Germinal center (tissue), 1 donor: ENCODE data around the gene LRRC27.

Source experiments
- DNase-seq: peaks from one replicate; pipeline ENCODE4 v3.0.0; 2012; ENCODE audit warnings: mixed read lengths, low spot score

The LRRC27 gene

GRCh38 chr10:132390921-132391675 is 59.1 kb downstream of the LRRC27 start:
- DNase-seq = no peak

GRCh38 chr10:132391676-132392020 is 59.7 kb downstream of the LRRC27 start:
- DNase-seq = no peak

GRCh38 chr10:132392184-132392800 is 60.3 kb downstream of the LRRC27 start:
- DNase-seq = no peak

GRCh38 chr10:132392811-132393694 is 61.1 kb downstream of the LRRC27 start:
- no peak for DNase-seq

- no peak for DNase-seq
Observed at GRCh38 chr10:132393695-132394181, 61.7 kb downstream of the LRRC27 start.

GRCh38 chr10:132394201-132394811 is 62.3 kb downstream of the LRRC27 start:
- DNase-seq = no peak

- no peak for DNase-seq
Observed at GRCh38 chr10:132394936-132395703, 63.1 kb downstream of the LRRC27 start.

- DNase-seq = no peak
Observed at GRCh38 chr10:132395704-132396493, 63.9 kb downstream of the LRRC27 start.

GRCh38 chr10:132396494-132397035 is 64.6 kb downstream of the LRRC27 start:
- DNase-seq = peak; percentile 67

- no peak for DNase-seq
Observed at GRCh38 chr10:132397036-132397541, 65.1 kb downstream of the LRRC27 start, which contains the start of gene PWWP2B. TSS of gene PWWP2B (plus strand) at chr10:132397200. CDS start at chr10:132397227, 27 bp downstream.

- no peak for DNase-seq
Observed at GRCh38 chr10:132397671-132398565, 65.9 kb downstream of the LRRC27 start.

- no peak for DNase-seq
Observed at GRCh38 chr10:132398566-132398991, 66.6 kb downstream of the LRRC27 start.

- DNase-seq = no peak
Observed at GRCh38 chr10:132399117-132400035, 67.4 kb downstream of the LRRC27 start.

GRCh38 chr10:132400041-132400546 is 68.1 kb downstream of the LRRC27 start:
- no peak for DNase-seq

- no peak for DNase-seq
Observed at GRCh38 chr10:132400547-132401151, 68.7 kb downstream of the LRRC27 start.

GRCh38 chr10:132401401-132402118 is 69.6 kb downstream of the LRRC27 start:
- no peak for DNase-seq
